GDM1 (cell line): Measurements from ENCODE around the gene SLITRK4.

ENCODE experiments used
- DNase-seq: peaks from one replicate; lab custom pipeline; 2025; lab: John Stamatoyannopoulos, UW

SLITRK4 gene, protein sequence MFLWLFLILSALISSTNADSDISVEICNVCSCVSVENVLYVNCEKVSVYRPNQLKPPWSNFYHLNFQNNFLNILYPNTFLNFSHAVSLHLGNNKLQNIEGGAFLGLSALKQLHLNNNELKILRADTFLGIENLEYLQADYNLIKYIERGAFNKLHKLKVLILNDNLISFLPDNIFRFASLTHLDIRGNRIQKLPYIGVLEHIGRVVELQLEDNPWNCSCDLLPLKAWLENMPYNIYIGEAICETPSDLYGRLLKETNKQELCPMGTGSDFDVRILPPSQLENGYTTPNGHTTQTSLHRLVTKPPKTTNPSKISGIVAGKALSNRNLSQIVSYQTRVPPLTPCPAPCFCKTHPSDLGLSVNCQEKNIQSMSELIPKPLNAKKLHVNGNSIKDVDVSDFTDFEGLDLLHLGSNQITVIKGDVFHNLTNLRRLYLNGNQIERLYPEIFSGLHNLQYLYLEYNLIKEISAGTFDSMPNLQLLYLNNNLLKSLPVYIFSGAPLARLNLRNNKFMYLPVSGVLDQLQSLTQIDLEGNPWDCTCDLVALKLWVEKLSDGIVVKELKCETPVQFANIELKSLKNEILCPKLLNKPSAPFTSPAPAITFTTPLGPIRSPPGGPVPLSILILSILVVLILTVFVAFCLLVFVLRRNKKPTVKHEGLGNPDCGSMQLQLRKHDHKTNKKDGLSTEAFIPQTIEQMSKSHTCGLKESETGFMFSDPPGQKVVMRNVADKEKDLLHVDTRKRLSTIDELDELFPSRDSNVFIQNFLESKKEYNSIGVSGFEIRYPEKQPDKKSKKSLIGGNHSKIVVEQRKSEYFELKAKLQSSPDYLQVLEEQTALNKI

DNA sequence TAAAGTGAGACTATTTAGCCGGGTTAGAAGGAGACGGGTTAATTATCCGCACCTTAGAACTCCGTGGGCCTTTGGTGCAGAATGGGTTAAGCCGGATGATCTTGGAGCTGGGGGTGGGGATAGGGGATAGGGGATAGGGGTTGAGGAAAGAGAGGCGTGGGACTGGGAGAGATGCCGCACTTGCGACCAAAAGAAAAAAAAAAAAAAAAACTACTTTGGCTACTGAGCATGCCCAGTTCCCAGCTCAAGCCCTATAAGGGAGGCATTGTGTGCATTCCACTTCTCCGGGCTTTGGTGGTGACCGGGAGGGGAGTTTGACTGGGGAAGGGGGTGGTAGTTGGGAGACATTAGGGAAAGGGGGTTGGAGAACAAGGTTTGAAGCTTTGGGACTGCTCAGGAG, at the start of gene SLITRK4:
Gene SLITRK4 (minus strand): TSS at position 187 of the 400 bp plus-strand sequence. CDS start 4,993 bp downstream, outside the sequence.
- DNase-seq: no peak

DNA sequence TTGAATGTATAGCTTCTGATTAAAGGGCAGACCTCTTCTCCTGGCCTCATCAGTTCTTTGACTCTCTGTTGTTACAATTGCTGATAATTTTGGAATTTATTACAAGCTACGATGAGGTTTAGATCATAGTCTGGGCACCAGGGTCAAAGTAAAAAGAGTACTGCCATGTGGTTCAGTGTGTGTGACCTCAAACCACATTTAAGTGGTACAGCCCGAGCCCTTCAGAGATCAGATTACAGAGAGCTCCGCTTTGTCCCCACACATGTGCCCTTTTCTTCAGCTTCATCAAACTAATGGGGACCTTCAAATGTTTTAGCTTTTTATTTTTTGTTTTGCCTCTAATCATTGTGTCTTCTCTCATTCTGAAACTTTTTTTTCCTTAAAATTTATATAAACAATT, 47.6 kb upstream of the SLITRK4 start:
- no peak for DNase-seq

DNA sequence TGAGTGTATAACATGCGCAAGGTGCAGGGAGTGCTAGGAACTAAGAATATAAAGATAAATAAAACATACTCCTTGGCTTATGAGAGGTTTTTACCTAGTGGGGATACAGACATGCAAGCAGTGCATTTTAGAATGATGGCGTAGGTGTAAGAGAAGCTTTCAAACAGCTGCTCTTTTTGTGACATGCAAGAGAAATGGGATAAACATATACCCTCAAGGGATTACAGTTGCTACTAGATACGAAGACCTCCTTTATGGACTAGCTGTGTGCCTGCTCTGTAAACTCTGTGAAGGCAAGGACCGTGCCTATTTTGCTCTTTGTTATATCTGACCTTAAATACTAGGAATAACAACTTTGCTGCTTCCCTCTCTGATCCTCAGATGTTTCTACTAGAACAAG, 39.0 kb upstream of the SLITRK4 start:
- DNase-seq: no peak

DNA sequence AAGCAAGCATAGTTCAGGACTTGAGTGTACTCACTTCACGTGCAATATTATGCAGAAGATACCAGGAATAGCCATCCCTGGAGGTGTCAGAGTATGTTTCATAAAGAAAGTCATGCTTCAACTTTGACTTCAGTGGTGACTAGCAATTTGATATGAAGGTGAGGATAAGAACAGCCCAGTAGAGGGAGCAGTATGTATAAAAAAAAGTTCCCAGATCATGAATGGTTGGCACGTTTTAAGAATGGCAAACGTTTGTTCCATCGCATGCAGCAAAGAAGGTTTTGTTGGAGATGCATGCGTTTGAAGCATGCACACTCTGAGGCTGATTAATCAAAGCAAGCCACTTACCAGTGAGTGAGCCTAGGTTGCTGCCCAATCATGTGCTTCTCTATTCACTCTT, 33.5 kb upstream of the SLITRK4 start:
- DNase-seq: no peak

DNA sequence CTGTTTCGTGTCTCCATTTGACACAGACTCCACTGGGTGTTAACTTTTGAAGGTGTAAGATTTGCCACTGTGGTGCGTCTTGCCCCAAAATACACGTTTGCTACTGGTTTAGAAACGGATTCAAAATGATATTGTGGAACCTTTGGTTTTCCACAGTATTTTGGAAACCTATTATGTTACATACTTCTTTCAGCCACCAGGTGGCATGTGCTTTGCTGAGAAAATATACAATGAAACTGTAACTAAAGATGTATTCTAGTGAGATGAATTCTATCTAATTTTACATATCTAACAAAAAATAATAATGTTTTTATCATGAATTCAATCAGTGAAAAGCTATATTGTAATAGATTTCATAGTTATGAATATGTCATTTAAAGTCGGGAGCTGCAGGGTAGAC, 28.4 kb upstream of the SLITRK4 start:
- DNase-seq: no peak

DNA sequence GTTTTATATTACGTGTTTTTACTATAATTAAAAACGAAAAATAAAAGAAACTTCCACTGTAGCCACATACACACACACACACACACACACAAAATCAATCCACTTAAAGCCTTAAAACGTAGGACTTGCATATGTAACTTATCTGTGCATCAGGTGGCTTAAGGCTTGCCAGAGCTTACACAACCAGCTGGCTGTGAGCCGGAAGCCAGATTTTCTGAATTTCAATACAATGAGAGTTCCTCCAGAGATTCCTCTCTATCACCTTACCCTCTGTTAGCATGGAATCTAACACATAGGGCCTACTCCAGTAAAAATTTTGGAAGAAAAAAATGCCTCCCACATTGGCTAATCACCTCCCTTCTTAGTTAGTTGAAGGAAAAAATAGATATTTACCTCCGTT, 27.9 kb upstream of the SLITRK4 start:
- DNase-seq: no peak

DNA sequence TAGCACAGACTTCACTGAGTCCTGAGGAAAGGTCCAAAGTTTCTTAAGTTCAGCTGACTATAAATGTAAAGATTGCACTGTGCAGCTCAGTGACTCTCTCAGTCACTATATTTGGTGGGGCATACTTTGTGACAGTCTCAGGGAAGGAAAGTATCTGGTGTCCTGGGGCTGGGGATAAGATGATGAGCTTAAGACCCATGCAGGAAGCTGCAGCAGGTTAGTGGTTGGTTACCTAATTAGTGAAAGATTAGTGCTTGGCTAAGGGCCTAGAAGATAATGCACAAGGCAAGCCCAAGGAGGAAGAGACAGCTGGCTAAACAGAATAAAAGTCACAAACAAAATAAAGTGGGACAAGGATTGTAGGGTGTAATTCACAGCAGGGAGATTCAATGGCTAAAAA, 25.4 kb upstream of the SLITRK4 start:
- no peak for DNase-seq

DNA sequence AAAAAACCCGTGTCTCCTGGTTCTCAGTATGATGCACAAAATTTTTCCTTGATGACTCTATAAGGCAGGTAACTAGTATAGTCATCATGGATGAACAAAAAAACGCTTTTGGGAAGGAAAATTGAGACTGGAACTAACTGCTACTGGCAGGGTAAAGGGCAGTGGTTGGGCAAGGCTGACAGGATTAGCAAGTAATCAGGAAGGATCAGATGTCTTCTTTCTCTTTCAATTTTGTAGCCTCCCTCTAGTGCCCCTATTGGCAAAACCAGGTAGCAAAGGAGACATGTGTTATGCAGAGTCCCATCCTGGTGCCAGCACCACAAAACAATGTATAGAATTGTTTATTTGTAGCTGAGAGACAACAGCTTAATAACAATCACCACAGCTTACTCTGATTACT, 12.8 kb upstream of the SLITRK4 start:
- DNase-seq: no peak

DNA sequence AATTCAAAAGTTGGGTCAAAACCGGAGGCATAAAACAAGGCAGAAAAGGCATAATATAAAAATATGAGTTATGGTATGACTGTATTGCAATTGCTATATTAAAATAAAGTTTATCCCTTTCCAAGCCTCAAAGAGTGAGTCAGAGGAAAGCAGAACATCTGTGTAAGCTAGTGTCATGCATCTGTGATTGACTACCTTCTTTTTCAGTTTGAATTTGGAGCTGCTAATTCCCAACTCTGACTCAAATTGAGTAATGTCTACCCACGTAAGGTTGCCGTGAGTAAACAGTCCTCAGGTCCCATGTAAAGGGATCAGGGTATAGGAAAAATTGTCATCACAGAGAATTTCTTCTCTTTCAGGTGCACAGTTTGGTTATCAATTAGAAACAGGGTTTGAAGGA, 6.5 kb upstream of the SLITRK4 start:
- DNase-seq: no peak

DNA sequence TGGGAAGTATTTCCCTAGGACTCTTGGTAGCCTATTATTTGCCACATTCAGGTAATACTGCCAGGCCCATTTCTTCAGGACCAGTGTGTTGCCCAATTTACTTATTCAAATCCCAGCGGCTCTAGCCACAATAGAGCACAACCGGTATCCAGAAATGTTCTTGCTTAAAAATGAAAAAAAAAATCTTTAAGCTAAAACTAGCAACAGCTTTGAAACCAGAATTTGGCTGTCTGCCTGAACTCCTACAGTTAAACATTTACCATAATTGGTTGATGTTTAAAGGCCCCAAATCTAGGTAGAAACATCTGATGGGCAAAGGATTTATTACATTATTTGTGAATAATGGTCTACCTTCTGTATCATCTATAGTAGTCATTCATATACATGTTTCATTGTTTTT, 930 bp upstream of the SLITRK4 start:
- DNase-seq: no peak

DNA sequence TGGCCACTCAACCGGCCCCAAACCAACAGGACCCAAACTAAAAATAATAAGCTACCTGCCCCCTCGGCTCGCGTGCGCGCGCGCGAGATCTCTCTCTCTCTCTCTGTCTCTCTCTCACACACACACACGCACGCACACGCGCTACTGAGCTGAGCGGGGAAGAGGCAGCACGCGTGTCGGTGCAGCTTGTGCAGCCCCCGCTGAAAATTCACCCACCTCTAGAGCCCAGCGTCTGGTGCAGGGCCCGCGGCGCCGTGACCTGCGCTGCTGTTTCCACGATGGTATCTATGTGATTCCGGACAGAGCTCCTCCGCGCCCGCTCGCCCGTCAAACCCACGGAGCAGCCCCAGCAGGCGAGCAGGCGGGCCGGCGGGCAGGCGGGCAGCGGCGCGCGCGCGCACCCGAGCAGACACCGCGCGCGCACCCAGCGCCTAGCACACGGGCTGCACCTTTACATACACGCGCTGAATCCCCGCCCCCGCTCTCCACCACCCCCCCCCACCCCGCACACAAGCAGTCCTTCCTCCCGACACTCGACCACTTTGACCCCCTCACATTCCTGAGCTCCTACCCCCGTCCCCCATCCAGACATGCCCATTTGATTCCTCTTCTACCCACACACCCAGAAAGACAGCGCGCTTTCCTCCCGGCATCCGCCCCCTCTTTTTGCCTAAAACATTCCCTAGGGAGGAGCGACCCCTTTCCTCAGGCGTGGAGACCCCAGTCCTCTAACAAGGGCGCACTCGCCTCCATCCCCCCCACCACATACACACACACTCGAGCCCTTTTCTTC, 1.0 kb downstream of the SLITRK4 start:
- DNase-seq: no peak

DNA sequence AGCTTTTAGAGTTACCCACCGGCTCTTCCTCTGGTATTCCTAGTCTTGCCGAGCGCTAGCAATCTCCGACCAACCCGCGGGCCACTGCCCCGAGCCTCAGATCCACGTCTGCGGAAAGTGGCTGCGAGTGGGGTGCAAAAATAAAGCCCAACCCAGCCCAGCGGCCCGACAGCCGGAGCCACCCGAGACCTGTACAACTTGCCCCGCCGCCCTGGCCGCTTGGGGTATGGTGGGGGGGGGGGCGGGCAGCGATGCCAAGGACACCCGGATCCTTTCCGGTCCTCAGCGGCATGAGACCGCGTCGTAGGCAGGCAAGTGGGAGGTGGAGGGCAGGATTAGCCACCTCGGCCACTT, 1.6 kb downstream of the SLITRK4 start:
- no peak for DNase-seq

DNA sequence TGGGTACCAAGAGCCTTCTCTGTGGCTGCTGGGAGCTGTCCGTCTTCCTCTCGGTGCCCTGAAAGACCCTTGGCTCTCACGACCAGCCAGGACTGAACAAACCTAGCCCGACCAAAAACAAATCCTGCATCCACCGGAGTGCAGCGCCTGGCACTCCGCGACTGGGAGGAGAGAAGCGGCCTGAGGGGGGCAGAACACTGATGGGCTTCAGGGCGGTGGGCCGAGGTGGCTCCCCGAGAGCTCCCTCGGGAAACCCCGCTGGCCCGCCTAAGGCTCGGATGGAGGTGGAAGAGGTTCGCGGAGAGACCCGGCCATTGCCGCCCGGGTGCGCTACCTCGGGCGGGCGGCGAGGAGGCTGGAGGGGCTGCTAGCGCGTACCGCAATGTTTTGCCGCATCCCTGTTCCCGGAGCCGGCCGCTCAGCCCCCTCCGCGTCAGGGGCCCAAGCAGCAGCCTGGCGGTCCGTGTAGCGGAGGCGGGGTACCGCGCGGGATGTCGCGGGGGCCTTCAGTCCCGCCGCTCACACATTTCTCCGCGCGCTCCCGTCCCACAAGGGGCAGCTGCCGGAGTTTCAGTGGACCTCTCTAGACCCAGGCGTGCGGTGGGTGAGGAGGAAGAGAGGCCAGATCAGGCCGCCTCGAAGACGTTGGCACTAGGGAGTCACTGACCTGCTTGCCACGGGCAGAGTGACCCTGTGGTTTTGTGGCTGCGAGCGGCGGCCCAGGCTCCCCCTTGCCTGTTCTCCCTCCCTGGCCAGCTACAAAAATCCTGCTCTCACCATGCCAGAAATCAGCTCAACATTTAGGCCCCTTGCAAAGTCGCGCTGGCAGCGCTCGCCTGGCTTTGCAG, 2.2 kb downstream of the SLITRK4 start:
- DNase-seq: no peak

DNA sequence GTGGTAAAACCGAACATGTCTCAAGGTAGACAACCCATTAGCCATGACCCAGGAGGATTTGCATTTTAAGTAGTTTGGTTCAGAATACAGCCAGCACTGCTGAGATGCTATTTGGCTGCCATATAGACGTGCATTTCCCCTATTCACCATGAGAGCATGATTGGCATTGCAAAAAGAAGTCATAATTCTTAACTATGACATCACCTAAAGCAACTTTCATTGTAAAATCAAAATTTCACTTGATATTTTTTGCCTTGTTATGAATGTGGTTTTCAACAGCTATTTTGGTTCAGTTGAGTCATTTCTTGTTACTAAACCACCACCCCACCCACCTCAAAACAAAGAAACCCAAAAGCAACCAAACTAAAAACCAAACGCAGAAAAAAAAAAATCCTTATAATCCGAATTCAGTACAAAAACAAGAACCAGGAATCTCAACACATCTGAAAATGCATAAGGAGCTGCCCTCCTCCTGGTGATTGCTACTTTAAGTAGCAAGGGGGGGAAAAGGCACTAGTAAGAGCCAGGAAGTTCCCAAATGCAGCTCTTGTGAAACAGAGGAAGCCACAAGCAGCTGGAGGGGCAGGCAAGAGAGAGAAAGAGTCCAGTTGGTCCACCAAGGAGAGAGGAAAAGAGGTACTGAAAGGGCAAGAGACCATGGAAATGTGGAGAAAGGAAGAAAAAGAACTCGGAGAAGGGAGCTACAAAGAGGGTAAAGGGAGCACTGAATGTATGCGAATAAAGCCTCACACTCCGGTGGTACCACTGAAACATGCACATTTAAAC, 3.1 kb downstream of the SLITRK4 start:
- DNase-seq: peak; percentile 0

DNA sequence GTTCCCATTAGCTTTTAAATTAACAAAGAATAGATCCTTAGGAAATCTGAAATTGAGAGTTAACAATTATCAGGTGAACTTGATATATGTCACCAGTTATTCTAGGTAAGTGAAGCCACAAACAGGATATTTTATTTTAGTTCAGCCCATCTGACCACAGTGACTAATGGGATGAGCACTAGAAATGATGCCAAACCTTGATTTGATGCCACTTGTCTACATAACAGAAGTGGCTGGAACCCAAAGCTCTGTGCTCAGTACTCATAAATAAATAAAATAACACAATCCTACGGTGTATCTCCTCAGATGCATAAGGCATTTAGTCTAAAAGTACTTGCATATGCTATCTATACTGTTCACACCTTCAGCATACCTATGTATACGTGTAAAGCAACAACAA, 12.2 kb downstream of the SLITRK4 start:
- DNase-seq: no peak

DNA sequence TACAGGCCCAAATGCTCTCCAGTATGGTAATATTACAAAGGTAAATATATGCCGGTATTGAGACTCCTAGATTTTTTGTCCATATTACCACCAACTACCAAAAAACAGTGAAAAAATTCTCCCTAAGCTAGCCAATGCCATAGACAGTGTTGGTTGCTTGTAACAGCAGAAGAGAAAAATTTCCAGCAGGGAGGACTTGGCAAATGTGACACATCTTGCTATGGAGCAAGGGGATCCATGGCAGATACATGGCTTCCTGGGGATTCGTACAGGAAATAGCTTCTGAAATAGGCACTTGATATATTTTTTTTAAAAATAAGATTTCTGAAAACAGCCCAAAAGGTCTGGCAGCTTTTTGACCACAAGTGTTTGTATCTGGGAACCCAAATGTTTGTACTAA, 14.6 kb downstream of the SLITRK4 start:
- DNase-seq: no peak

DNA sequence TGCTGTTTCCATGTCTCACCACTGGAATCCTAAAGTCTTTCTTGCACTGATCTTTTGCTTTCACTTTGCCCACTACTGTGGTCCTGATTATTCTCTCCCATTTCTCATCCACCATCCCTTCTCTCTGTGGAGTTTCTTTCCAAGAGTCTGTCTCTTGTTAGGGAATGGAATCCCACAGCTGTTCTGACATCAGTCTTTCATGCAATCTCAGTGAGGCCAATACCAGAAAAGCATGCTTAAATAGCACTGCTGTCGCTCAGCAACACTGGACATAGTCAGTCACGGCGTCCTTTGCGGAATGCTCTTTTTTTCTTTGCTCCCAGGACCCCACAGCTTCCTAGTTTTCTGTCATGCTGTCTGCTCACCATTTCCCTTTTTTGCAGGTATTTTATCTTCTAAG, 20.1 kb downstream of the SLITRK4 start:
- DNase-seq: no peak

DNA sequence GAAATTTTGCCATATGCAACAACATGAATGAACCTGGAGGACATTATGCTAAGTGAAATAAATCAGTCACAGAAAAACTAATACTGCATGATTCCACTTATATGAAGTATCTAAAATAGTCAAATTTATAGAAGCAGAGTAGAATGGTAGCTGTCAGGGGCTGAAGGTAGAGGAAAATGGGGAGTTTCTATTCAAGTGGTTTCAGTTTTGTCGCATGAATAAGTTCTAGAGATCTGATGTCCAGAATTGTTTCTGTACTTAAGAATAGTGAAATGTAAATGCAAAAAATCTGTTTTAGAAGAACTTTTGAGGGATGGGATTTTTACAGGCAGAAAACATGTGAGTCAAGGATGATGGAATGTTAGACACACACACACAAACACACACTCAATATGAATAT, 34.1 kb downstream of the SLITRK4 start:
- no peak for DNase-seq

DNA sequence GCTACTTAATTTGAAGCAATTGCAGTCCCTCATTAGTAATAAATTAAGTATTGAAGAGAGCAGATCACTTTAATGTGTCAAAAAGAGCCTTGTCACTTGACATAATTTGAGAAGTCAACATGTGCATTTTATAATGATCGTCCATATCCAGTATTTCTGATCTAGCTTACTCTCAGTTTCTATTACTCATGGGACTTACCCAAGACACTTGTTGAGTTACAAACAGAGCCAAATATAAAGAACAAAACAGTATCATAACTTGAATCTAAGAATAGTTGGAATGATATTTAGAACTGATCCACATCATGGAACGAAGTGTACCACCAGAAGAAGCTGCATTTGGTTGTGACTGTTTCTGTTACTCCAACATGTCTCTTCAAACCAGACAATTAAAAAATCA, 54.7 kb downstream of the SLITRK4 start:
- DNase-seq: no peak

DNA sequence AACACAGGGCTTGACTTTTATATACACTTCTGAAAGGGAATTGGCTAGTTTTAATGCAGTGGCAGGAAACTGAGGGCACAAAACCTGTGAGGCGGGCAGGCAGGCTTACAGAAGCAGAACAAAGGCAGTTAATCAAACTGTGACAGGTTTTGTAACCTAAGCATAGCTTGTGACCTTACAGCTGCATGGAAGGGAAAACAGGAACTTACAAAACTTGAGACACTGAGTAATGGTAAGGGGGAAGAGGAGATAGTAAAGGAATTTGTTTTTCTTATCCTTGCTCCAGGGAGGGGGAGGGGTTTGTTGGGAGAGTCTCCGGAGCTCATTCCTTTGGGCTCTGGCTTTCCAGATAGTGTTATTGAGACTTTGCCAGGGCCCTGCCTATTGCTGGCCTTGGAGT, 55.6 kb downstream of the SLITRK4 start:
- peak; percentile 6 for DNase-seq
